ENCODE measurements around the gene MAP7D2.

The MAP7D2 gene

DNA sequence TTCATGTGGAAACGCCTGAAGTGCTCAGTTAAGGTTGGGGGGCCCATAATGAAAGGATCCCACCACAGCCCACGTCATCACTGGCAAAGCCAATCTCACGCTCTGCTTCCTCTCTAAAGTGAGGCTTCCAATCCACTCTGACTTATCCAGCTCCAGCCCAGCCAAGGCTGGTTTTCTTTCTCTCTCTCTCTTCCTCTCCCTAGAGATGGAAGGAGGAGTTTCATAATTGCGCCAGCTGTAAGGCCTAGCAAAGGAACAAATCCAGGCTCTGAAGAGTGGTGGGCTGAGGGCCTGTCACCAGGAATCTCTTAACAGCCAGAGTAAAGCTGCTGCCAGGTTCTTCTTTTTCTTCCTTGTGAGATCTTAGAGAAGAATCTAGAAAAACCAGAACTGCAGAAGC is 105.1 kb downstream of the MAP7D2 start:
- H3K4me3 ChIP-seq (replicated peaks; ENCODE audit: low read depth, low read length): no peak overlapping the region
- TF ChIP-seq, protein P1, sequence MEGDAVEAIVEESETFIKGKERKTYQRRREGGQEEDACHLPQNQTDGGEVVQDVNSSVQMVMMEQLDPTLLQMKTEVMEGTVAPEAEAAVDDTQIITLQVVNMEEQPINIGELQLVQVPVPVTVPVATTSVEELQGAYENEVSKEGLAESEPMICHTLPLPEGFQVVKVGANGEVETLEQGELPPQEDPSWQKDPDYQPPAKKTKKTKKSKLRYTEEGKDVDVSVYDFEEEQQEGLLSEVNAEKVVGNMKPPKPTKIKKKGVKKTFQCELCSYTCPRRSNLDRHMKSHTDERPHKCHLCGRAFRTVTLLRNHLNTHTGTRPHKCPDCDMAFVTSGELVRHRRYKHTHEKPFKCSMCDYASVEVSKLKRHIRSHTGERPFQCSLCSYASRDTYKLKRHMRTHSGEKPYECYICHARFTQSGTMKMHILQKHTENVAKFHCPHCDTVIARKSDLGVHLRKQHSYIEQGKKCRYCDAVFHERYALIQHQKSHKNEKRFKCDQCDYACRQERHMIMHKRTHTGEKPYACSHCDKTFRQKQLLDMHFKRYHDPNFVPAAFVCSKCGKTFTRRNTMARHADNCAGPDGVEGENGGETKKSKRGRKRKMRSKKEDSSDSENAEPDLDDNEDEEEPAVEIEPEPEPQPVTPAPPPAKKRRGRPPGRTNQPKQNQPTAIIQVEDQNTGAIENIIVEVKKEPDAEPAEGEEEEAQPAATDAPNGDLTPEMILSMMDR (IDR thresholded peaks at IDR 0.05; ENCODE audit: low read length, missing control alignments): no peak
- DNase-seq (ENCODE audit: low read depth): no peak

DNA sequence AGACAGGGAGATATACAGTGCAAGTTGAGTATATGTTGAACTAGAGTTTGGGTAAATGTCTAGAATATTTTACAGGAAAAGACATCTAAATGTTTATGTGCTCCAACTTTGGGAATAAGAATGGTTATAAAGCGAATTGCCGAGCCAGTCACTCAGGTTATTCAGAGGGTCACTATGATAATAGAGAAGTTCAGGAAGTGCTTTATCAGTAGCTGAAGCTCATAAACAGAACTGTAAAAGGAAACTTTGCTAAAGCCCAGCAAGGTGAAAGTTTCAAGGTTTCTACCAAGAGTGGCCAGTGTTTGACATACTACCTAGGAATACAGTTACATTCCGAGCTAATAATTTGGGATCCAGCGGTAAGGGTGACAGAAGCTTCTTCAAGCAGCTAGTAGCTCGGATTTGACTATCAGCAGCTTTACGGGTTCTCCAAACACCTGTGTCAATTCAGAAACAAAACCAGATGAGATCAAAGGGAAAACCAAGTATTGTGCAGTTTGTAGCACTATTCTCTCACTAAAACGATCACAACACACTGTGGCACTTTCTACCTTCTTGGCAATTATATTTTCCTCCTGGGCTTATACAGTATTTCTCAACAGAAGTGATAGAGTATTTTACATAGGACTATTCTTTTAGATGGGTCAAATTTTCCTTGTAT is 108.6 kb downstream of the MAP7D2 start:
- TF ChIP-seq, protein P1 (IDR thresholded peaks at IDR 0.05; ENCODE audit: low read length, missing control alignments): no peak
- H3K4me3 ChIP-seq (replicated peaks; ENCODE audit: low read depth, low read length): no peak overlapping the region
- DNase-seq (ENCODE audit: low read depth): no peak

DNA sequence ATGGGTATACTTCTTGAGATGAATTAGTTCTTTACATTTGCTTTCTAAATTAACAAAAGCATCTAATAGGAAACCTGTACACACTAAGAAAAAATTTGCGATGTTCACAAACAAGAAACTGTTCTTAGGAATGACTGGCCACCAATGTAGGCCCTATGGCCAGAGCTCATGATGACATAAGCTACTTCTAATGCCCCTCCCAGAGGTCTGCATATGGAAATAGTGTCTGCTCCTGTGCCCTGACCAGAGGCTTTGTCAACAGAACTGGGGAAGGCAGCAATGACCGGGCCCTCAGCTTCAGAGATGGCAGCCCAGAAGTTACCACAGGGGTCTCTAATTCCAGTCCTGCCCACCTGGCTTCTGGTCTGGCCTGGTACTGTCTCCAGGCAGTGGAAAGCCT is 110.8 kb downstream of the MAP7D2 start:
- no peak overlapping the region for H3K4me3 ChIP-seq (replicated peaks; ENCODE audit: low read depth, low read length)
- TF ChIP-seq, protein P1 (IDR thresholded peaks at IDR 0.05; ENCODE audit: low read length, missing control alignments): no peak
- DNase-seq (ENCODE audit: low read depth): no peak

DNA sequence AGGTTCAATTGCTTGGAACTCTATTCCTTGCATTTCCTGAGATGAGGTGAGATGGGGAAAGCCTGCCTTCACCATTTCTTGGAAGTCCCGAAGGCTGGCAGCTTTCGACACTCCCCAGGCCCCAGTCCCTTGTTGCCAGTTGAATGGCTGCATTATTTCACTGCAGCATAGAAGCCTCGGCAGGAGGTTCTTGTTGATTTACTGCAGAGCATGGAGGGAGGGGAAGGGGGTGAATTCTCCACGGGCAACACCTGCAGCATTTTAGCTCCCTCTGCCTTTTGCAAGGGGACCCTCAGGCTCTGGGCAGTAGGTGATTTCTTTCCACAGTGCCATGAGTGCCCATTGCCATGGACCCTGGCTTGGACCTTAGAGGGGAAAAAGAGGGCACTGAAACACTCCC is 115.1 kb downstream of the MAP7D2 start:
- TF ChIP-seq, protein P1 (IDR thresholded peaks at IDR 0.05; ENCODE audit: low read length, missing control alignments): no peak
- no peak overlapping the region for H3K4me3 ChIP-seq (replicated peaks; ENCODE audit: low read depth, low read length)
- no peak for DNase-seq (ENCODE audit: low read depth)

DNA sequence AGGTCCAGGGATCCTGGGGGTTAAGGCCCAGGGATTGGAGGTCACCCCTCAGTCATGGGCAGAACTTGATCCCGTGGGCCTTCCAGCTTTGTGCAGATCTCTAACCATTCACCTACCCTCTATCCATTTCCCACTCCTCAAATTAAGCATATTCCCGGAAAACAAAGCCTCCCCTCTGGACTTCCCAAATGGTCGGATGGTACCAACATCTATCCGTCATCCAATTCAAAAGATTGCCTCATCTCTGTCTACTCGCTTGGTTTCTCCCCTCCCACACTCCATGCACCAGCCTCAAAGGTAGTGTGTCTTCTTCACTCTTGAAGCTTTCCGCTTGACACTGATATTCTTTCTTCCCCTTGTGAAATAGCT is 125.4 kb downstream of the MAP7D2 start:
- TF ChIP-seq, protein P1 (IDR thresholded peaks at IDR 0.05; ENCODE audit: low read length, missing control alignments): no peak
- DNase-seq (ENCODE audit: low read depth): no peak
- peak overlapping the region; percentile 43 for H3K4me3 ChIP-seq (replicated peaks; ENCODE audit: low read depth, low read length)

DNA sequence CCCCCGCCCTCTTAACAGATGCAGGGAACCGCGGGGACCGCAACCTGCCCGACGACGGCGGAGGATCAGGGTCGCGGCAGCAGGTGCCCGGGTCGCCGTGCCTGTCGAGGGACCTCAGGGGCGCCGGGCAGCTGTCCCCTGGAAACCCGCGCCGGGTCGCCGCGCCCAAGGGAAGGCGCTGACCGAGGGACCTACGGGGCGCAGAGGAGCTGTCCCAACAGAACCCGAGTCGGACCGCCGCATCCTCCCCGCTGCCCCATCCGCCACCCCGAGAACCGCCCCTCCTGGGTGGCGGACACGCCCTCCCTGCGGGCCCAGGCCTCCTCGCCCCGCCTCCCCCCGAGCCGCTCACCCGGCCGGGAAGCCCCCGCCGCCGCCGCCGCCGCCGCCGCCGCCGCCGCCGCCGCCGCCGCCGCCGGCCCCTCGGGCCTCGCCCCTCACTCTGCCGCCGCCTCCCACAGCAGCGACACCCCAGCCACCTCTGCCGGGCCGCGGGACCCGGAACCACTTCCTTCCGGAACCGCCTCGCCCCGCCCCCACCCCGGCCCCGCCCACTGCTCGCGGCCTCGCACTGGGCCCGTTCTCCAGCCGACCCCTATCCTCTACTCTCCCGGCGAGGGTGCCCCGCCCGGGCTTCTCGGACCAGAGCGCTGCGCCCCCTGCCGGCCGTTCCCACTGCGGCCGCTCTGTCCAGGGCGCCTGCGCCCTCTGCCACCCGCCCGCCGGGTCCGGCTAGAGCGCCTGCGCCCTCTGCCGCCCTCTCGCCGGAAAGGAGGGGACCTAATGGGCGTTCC is 126.0 kb downstream of the MAP7D2 start, which contains the start of gene BCLAF3:
BCLAF3 (minus strand) TSS at position 506 of the 794 bp plus-strand sequence. CDS start 20,797 bp downstream, outside the sequence.
- DNase-seq (ENCODE audit: low read depth): peak; percentile 84
- H3K4me3 ChIP-seq (replicated peaks; ENCODE audit: low read depth, low read length): peak within 1 kb of the TSS; percentile 65
- TF ChIP-seq, protein P1 (IDR thresholded peaks at IDR 0.05; ENCODE audit: low read length, missing control alignments): peak; percentile 35
